ENCODE data around the gene CISTR. TPM values are rescaled to one million over a fixed set of nuclear protein-coding genes. Genes with fewer than 3 reads are reported as not detected.

Gene CISTR
- polyA plus RNA-seq, 1 donor from 2014 or later: not detected

DNA sequence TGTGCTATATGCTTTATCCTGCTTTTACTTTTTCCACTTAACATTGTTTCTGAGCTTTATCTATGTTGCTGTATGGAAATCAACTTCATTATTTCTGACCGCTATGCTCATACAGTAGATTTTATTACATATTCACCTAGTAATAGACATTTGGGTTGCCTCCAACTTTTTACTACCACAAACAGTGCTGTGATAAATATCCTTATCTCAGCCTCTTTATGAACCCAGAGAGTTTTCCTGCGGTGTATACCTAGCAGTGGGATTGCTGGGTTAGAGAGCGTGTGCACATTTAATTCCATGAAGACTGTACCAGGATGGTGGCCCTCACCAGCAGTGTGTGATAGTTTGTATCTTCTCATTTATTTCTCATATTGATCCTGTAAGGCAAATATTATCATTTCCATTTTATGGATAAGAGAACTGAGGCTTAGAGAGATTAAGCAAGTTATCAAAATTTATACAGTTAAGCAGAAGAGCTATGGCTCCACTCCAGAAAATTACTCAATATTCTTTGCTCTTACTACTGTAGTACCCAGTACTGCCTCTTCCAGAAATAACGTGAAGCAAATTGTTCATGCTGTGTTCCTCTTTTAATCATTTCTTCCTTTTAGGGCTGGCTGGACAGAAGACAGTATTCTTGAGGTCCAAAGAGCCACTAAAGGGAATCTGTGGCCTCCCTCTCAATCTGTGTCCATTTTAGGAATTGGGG, 26.3 kb upstream of the CISTR start:
- no peaks in the 10 kb centered on the region for H3K9me2 ChIP-seq (ENCODE audit: insufficient read depth, low read length)
- no peaks in the 10 kb centered on the region for H3K27me3 ChIP-seq (ENCODE audit: insufficient read depth, low read depth, low read length)
- no peaks in the 10 kb centered on the region for H3K79me2 ChIP-seq (replicated peaks; ENCODE audit: insufficient read depth, low read length)
- H2AFZ ChIP-seq (ENCODE audit: low read depth, low read length): no peak overlapping the region
- no peaks in the 10 kb centered on the region for H4K20me1 ChIP-seq (ENCODE audit: insufficient read depth)
- H3K27ac ChIP-seq (ENCODE audit: low read length): no peak overlapping the region
- H3K4me2 ChIP-seq (ENCODE audit: low read length): no peak overlapping the region
- H3K9ac ChIP-seq (ENCODE audit: low read length): no peak overlapping the region
- no peak overlapping the region for H3K4me3 ChIP-seq (ENCODE audit: low read length)
- TF ChIP-seq POLR2AphosphoS5 (IDR thresholded peaks at IDR 0.05): no peak
- TF ChIP-seq RAD21 (conservative IDR thresholded peaks at IDR 0.05): no peak
- TF ChIP-seq EZH2 (IDR thresholded peaks at IDR 0.05; ENCODE audit: borderline replicate concordance, insufficient read depth, low read length, poor library complexity, severe bottlenecking): no peak
- TF ChIP-seq, protein P1, sequence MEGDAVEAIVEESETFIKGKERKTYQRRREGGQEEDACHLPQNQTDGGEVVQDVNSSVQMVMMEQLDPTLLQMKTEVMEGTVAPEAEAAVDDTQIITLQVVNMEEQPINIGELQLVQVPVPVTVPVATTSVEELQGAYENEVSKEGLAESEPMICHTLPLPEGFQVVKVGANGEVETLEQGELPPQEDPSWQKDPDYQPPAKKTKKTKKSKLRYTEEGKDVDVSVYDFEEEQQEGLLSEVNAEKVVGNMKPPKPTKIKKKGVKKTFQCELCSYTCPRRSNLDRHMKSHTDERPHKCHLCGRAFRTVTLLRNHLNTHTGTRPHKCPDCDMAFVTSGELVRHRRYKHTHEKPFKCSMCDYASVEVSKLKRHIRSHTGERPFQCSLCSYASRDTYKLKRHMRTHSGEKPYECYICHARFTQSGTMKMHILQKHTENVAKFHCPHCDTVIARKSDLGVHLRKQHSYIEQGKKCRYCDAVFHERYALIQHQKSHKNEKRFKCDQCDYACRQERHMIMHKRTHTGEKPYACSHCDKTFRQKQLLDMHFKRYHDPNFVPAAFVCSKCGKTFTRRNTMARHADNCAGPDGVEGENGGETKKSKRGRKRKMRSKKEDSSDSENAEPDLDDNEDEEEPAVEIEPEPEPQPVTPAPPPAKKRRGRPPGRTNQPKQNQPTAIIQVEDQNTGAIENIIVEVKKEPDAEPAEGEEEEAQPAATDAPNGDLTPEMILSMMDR (IDR thresholded peaks at IDR 0.05; ENCODE audit: poor library complexity, severe bottlenecking): no peak
- TF ChIP-seq, protein P2, sequence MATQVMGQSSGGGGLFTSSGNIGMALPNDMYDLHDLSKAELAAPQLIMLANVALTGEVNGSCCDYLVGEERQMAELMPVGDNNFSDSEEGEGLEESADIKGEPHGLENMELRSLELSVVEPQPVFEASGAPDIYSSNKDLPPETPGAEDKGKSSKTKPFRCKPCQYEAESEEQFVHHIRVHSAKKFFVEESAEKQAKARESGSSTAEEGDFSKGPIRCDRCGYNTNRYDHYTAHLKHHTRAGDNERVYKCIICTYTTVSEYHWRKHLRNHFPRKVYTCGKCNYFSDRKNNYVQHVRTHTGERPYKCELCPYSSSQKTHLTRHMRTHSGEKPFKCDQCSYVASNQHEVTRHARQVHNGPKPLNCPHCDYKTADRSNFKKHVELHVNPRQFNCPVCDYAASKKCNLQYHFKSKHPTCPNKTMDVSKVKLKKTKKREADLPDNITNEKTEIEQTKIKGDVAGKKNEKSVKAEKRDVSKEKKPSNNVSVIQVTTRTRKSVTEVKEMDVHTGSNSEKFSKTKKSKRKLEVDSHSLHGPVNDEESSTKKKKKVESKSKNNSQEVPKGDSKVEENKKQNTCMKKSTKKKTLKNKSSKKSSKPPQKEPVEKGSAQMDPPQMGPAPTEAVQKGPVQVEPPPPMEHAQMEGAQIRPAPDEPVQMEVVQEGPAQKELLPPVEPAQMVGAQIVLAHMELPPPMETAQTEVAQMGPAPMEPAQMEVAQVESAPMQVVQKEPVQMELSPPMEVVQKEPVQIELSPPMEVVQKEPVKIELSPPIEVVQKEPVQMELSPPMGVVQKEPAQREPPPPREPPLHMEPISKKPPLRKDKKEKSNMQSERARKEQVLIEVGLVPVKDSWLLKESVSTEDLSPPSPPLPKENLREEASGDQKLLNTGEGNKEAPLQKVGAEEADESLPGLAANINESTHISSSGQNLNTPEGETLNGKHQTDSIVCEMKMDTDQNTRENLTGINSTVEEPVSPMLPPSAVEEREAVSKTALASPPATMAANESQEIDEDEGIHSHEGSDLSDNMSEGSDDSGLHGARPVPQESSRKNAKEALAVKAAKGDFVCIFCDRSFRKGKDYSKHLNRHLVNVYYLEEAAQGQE (IDR thresholded peaks at IDR 0.05; ENCODE audit: borderline replicate concordance): no peak
- no peak for TF ChIP-seq MXI1 (conservative IDR thresholded peaks at IDR 0.05; ENCODE audit: poor library complexity, severe bottlenecking)
- H3K9me3 ChIP-seq (ENCODE audit: low read length): no peaks in the 10 kb centered on the region
- no peaks in the 10 kb centered on the region for H3F3A ChIP-seq (ENCODE audit: insufficient read depth, low read length, poor library complexity, severe bottlenecking)
- H3K36me3 ChIP-seq (ENCODE audit: insufficient read depth, low read length): no peaks in the 10 kb centered on the region

DNA sequence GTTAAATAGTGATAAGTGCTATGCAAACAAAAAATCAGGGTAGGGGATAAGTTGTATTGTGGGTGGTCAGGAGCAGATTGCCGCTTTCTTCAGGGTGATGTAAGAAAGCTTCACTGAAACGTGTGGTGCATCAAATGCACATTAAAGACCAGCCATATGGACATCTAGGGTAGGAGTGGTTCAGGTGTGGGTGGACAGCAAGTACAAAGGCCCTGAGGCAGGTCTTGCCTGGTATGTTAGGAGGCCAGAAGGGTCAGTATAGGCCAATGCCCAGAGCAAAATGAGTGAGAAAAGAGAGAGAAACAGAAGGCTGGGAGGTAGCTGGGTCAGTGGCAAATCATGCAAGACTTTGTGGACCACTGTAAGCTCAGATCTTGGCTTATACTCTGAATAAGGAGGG, 25.6 kb upstream of the CISTR start:
- no peaks in the 10 kb centered on the region for H3K9me3 ChIP-seq (ENCODE audit: low read length)
- no peak overlapping the region for H3K27ac ChIP-seq (ENCODE audit: low read length)
- H3K9me2 ChIP-seq (ENCODE audit: insufficient read depth, low read length): no peaks in the 10 kb centered on the region
- no peak overlapping the region for H3K9ac ChIP-seq (ENCODE audit: low read length)
- no peak overlapping the region for H2AFZ ChIP-seq (ENCODE audit: low read depth, low read length)
- H3K4me3 ChIP-seq (ENCODE audit: low read length): no peak overlapping the region
- no peaks in the 10 kb centered on the region for H3F3A ChIP-seq (ENCODE audit: insufficient read depth, low read length, poor library complexity, severe bottlenecking)
- no peaks in the 10 kb centered on the region for H3K36me3 ChIP-seq (ENCODE audit: insufficient read depth, low read length)
- no peaks in the 10 kb centered on the region for H4K20me1 ChIP-seq (ENCODE audit: insufficient read depth)
- no peak overlapping the region for H3K4me2 ChIP-seq (ENCODE audit: low read length)
- H3K27me3 ChIP-seq (ENCODE audit: insufficient read depth, low read depth, low read length): no peaks in the 10 kb centered on the region
- no peaks in the 10 kb centered on the region for H3K79me2 ChIP-seq (replicated peaks; ENCODE audit: insufficient read depth, low read length)
- TF ChIP-seq, protein P1 (IDR thresholded peaks at IDR 0.05; ENCODE audit: poor library complexity, severe bottlenecking): no peak
- TF ChIP-seq MXI1 (conservative IDR thresholded peaks at IDR 0.05; ENCODE audit: poor library complexity, severe bottlenecking) (no peak), RAD21 (conservative IDR thresholded peaks at IDR 0.05) (no peak), EZH2 (IDR thresholded peaks at IDR 0.05; ENCODE audit: borderline replicate concordance, insufficient read depth, low read length, poor library complexity, severe bottlenecking) (no peak), SMC3 (conservative IDR thresholded peaks at IDR 0.05; ENCODE audit: poor library complexity) (no peak), TAF1 (IDR thresholded peaks at IDR 0.05; ENCODE audit: low read depth) (no peak), EP300 (conservative IDR thresholded peaks at IDR 0.05; ENCODE audit: poor library complexity, severe bottlenecking) (no peak), POLR2AphosphoS5 (IDR thresholded peaks at IDR 0.05) (no peak)
- TF ChIP-seq, protein P2 (IDR thresholded peaks at IDR 0.05; ENCODE audit: borderline replicate concordance): no peak

Measured in neural cell (in vitro differentiated cells).